Fibroblast of villous mesenchyme (primary cell): ENCODE measurements around the gene RPL31. TPM values are rescaled to one million over a fixed set of nuclear protein-coding genes. Genes with fewer than 3 reads are reported as not detected.

ENCODE experiments used
- DNase-seq: peaks from one replicate; pipeline ENCODE4 v3.0.0-alpha.2; 2010; ENCODE audit warnings: low read depth
- H3K4me3 ChIP-seq: 2 replicates; pipeline ENCODE4 v1.5.1; 2011; ENCODE audit warnings: low read depth, mild to moderate bottlenecking, low read length
- CTCF ChIP-seq: IDR thresholded peaks from 2 replicates; pipeline ENCODE4 v1.5.1; 2012; ENCODE audit warnings: low read depth, mild to moderate bottlenecking, low read length; ENCODE audit not compliant: insufficient read depth
- total RNA-seq: library from RNA; depleted of rRNA; stranded (reverse); fragments of >200 nt; gene quantifications from 2 replicates; pipeline ENCODE4 v1.2.3, GENCODE V29; 2012

Gene RPL31
- total RNA-seq, 1 donor, result 815 TPM

- DNase-seq, result peak; percentile 78
- H3K4me3 ChIP-seq, result no peak overlapping the region
- peak; percentile 85 for TF ChIP-seq CTCF
These were observed 17.2 kb upstream of the RPL31 start for GRCh38 chr2:100984892-100985307.

GRCh38 chr2:100986157-100986556 is 15.9 kb upstream of the RPL31 start:
- DNase-seq, result no peak
- TF ChIP-seq CTCF, result no peak
- H3K4me3 ChIP-seq, result no peak overlapping the region

GRCh38 chr2:100987536-100987935 is 14.6 kb upstream of the RPL31 start:
- no peak for TF ChIP-seq CTCF
- H3K4me3 ChIP-seq, result no peak overlapping the region
- DNase-seq, result no peak

GRCh38 chr2:100987974-100988373 is 14.1 kb upstream of the RPL31 start:
- TF ChIP-seq CTCF, result no peak
- no peak overlapping the region for H3K4me3 ChIP-seq
- no peak for DNase-seq

GRCh38 chr2:100988630-100989417 is 13.3 kb upstream of the RPL31 start:
- no peak overlapping the region for H3K4me3 ChIP-seq
- peak; percentile 46 for DNase-seq
- TF ChIP-seq CTCF, result no peak

GRCh38 chr2:100989666-100990065 is 12.4 kb upstream of the RPL31 start:
- no peak overlapping the region for H3K4me3 ChIP-seq
- no peak for TF ChIP-seq CTCF
- DNase-seq, result no peak

- no peak for TF ChIP-seq CTCF
- no peak overlapping the region for H3K4me3 ChIP-seq
These were observed 11.9 kb upstream of the RPL31 start for GRCh38 chr2:100990166-100990565.

More at GRCh38 chr2:100990166-100990565, 11.9 kb upstream of the RPL31 start:
- DNase-seq, result no peak
